K562 (cell line): ENCODE measurements around the gene PCBP4. TPM values are rescaled to one million over a fixed set of nuclear protein-coding genes. Genes with fewer than 3 reads are reported as not detected.

Experiments
- ATAC-seq: fragments of 200-7000 bp; cut with Tn5 transposase; 3 replicates; pipeline ENCODE4 v1.9.1; 2020; ENCODE audit warnings: moderate library complexity
- BruUV-seq: library from RNA; stranded (reverse); fragments of 400-500 nt; replicated peaks from 2 replicates; lab custom pipeline; 2021; lab: Mats Ljungman, UMichigan
- CTCF ChIA-PET: fragments of 300-600 bp; formaldehyde crosslinking; extraction: SDS; loops from one replicate; lab custom pipeline; 2021; ENCODE audit warnings: low intra/inter-chr PET ratio; lab: Yijun Ruan, JAX
- POLR2A ChIA-PET: fragments of 300-600, 350-650 bp; sonication (Branson Sonifier 250); formaldehyde crosslinking; extraction: SDS; loops from one replicate; lab custom pipeline; 2021; ENCODE audit warnings: antibody characterized with exemption, inconsistent platforms; lab: Yijun Ruan, JAX
- DNase-seq, 4 experiments: peaks; one replicate each; pipeline versions ENCODE4 v3.0.0 to v3.0.0-alpha.2; 2011 to 2018; ENCODE audit warnings: low spot score in 3 of 4, mixed read lengths in 3 of 4; ENCODE audit errors: extremely low read depth in 1 of 4
- FAIRE-seq: peaks from 2 replicates; lab custom pipeline; 2011; peaks lifted over from hg19 to GRCh38; lab: Jason Lieb, UNC
- H2AFZ ChIP-seq: 2 replicates; pipeline ENCODE4 v1.6.0; 2011; ENCODE audit warnings: low read depth, low read length, control low read depth, inconsistent platforms
- H3K27ac ChIP-seq: fragments of 200-600 bp; 3 replicates; pipeline ENCODE4 v1.8.0; 2011; ENCODE audit warnings: low read depth, mild to moderate bottlenecking, control low read depth, inconsistent platforms, low read length, moderate library complexity, mixed read lengths; ENCODE audit errors: extremely low read depth
- H3K27me3 ChIP-seq, 2 experiments: fragments of 300-600 bp in 1 of 2; 2 replicates in 1 of 2; 3 replicates in 1 of 2; pipeline versions ENCODE4 v1.6.0 to v1.8.0; 2011; ENCODE audit warnings: inconsistent platforms in 2 of 2, low read length in 2 of 2, mild to moderate bottlenecking in 1 of 2, mixed read lengths in 1 of 2, moderate library complexity in 1 of 2; ENCODE audit not compliant: control insufficient read depth in 2 of 2, insufficient read depth in 2 of 2
- H3K36me3 ChIP-seq: fragments of 300-600 bp; 3 replicates; pipeline ENCODE4 v1.8.0; 2011; ENCODE audit warnings: mild to moderate bottlenecking, low read length, inconsistent platforms; ENCODE audit not compliant: control insufficient read depth, insufficient read depth
- H3K4me1 ChIP-seq, 2 experiments: fragments of 200-600 bp in 1 of 2; replicated peaks in 1 of 2; 2 replicates in 1 of 2; 3 replicates in 1 of 2; pipeline versions ENCODE4 v1.5.1 to v1.8.0; 2011; ENCODE audit warnings: inconsistent platforms in 2 of 2, low read length in 2 of 2, mild to moderate bottlenecking in 1 of 2, mixed read lengths in 1 of 2, moderate library complexity in 1 of 2; ENCODE audit not compliant: control insufficient read depth in 2 of 2, insufficient read depth in 2 of 2
- H3K4me2 ChIP-seq: 2 replicates; pipeline ENCODE4 v1.6.1; 2011; ENCODE audit warnings: low read length, control low read depth, inconsistent platforms, mixed read lengths; ENCODE audit not compliant: insufficient read depth
- H3K4me3 ChIP-seq: fragments of 200-600 bp; sonication (generic), shearing (Covaris generic); 2 replicates; pipeline ENCODE4 v1.5.1; 2016; ENCODE audit warnings: control low read depth, inconsistent platforms
- H3K79me2 ChIP-seq: fragments of 200-600 bp; 3 replicates; pipeline ENCODE4 v1.8.0; 2011; ENCODE audit warnings: low read length, inconsistent platforms; ENCODE audit not compliant: control insufficient read depth, insufficient read depth
- H3K9ac ChIP-seq, 2 experiments: 2 replicates each; pipeline versions ENCODE4 v1.6.0 to v1.6.1; 2011; ENCODE audit warnings: low read depth in 2 of 2, low read length in 2 of 2, control low read depth in 1 of 2, inconsistent platforms in 1 of 2, mild to moderate bottlenecking in 1 of 2, mixed read lengths in 1 of 2; ENCODE audit not compliant: insufficient read depth in 1 of 2
- H3K9me1 ChIP-seq: one replicate; pipeline ENCODE4 v1.6.0; 2011; ENCODE audit warnings: inconsistent platforms, mild to moderate bottlenecking, low read length, moderate library complexity; ENCODE audit not compliant: control insufficient read depth, insufficient read depth
- H3K9me3 ChIP-seq: replicated peaks from 2 replicates; pipeline ENCODE4 v1.5.1; 2011; ENCODE audit warnings: low read depth, low read length, inconsistent platforms; ENCODE audit not compliant: control insufficient read depth, insufficient read depth
- H4K20me1 ChIP-seq: replicated peaks from 2 replicates; pipeline ENCODE4 v1.6.1; 2011; ENCODE audit warnings: low read length, inconsistent platforms, mixed read lengths; ENCODE audit not compliant: control insufficient read depth, insufficient read depth
- CHCHD3 ChIP-seq: fragments of 250-450 bp; sonication (Bioruptor Pico); IDR thresholded peaks from 2 replicates; pipeline ENCODE4 v2.1.2; 2022; ENCODE audit warnings: mild to moderate bottlenecking
- KLF13 ChIP-seq: fragments of 450-650 bp; IDR thresholded peaks from 2 replicates; pipeline ENCODE4 v1.6.1; 2016; ENCODE audit warnings: missing genetic modification characterization, low read depth, mild to moderate bottlenecking, missing compliant biosample characterization, moderate library complexity, borderline replicate concordance
- MAX ChIP-seq: sonication (generic); formaldehyde crosslinking; IDR thresholded peaks from 2 replicates; pipeline ENCODE4 v1.9.0; 2022; ENCODE audit warnings: mild to moderate bottlenecking, missing genetic modification reagents
- MBD1 ChIP-seq: fragments of 250-450 bp; sonication (Bioruptor Pico); IDR thresholded peaks from 2 replicates; pipeline ENCODE4 v1.8.0; 2022; ENCODE audit warnings: inconsistent platforms
- MIER1 ChIP-seq: fragments of 450-650 bp; IDR thresholded peaks from 2 replicates; pipeline ENCODE4 v1.6.1; 2016; ENCODE audit warnings: antibody characterized with exemption, mild to moderate bottlenecking, low read depth
- NEUROD1 ChIP-seq: fragments of 150-350 bp; IDR thresholded peaks from 2 replicates; pipeline ENCODE4 v1.6.1; 2014; ENCODE audit warnings: borderline replicate concordance, low read length, low read depth; ENCODE audit not compliant: partially characterized antibody
- OTX1 ChIP-seq: fragments of 450-650 bp; formaldehyde crosslinking; IDR thresholded peaks from 2 replicates; pipeline ENCODE4 v1.4.0; 2022; ENCODE audit warnings: mild to moderate bottlenecking
- PCBP1 ChIP-seq: fragments of 200-400 bp; formaldehyde crosslinking; IDR thresholded peaks from 2 replicates; pipeline ENCODE4 v1.6.1; 2018; ENCODE audit warnings: mild to moderate bottlenecking, low read depth, low read length; ENCODE audit not compliant: poor library complexity, severe bottlenecking
- RBM22 ChIP-seq: fragments of 200-400 bp; formaldehyde crosslinking; IDR thresholded peaks from 2 replicates; pipeline ENCODE4 v1.6.1; 2018; ENCODE audit warnings: low read length, low read depth; ENCODE audit not compliant: poor library complexity, severe bottlenecking
- SRSF7 ChIP-seq: fragments of 200-400 bp; formaldehyde crosslinking; optimal IDR thresholded peaks from 2 replicates; pipeline ENCODE3; 2017; ENCODE audit warnings: mild to moderate bottlenecking, low read depth, low read length
- TOE1 ChIP-seq, 2 experiments: fragments of 450-650 bp in 1 of 2; sonication (generic) in 1 of 2; formaldehyde crosslinking in 1 of 2; IDR thresholded peaks; 2 replicates each; pipeline versions ENCODE4 v1.7.1 to v1.8.0; 2016 to 2022; ENCODE audit warnings: borderline replicate concordance in 2 of 2, mild to moderate bottlenecking in 2 of 2, antibody characterized with exemption in 1 of 2, inconsistent platforms in 1 of 2, low read depth in 1 of 2, missing genetic modification reagents in 1 of 2, moderate library complexity in 1 of 2
- U2AF1 ChIP-seq: fragments of 200-400 bp; formaldehyde crosslinking; optimal IDR thresholded peaks from 2 replicates; pipeline ENCODE3; 2017; ENCODE audit warnings: mild to moderate bottlenecking, low read depth, low read length, moderate library complexity
- ZFP36 ChIP-seq: fragments of 150-350 bp; IDR thresholded peaks from 2 replicates; pipeline ENCODE4 v1.6.1; 2018; ENCODE audit warnings: low read length, low read depth; ENCODE audit not compliant: partially characterized antibody
- ZNF146 ChIP-seq: IDR thresholded peaks from one replicate; pipeline ENCODE4 v1.6.1; 2018; ENCODE audit warnings: missing compliant biosample characterization; ENCODE audit not compliant: unreplicated experiment
- ZNF311 ChIP-seq: fragments of 250-450 bp; sonication (Bioruptor Pico); IDR thresholded peaks from 2 replicates; pipeline ENCODE4 v1.4.0; 2020; ENCODE audit warnings: mild to moderate bottlenecking, moderate library complexity
- ZNF347 ChIP-seq: fragments of 450-650 bp; formaldehyde crosslinking; IDR thresholded peaks from 2 replicates; pipeline ENCODE4 v1.4.0; 2020; ENCODE audit warnings: low read depth, mild to moderate bottlenecking, moderate library complexity
- ZNF764 ChIP-seq: fragments of 250-450 bp; sonication (Bioruptor Pico); IDR thresholded peaks from 2 replicates; pipeline ENCODE4 v1.4.0; 2020; ENCODE audit warnings: low read depth, mild to moderate bottlenecking, moderate library complexity
- WGBS: fragments of 100-300 bp; shearing (Covaris generic); methylation state at CpG from one replicate; pipeline ENCODE4 v1.1.6; 2016; ENCODE audit warnings: low coverage, mixed read lengths; ENCODE audit not compliant: insufficient coverage; ENCODE audit errors: missing lambda C conversion rate; 5-methylcytosine and 5-hydroxymethylcytosine counted together
- in situ Hi-C: fragments of 300-500 bp; cut with MboI; formaldehyde crosslinking; loops from 4 replicates; pipeline ENCODE4 v1.15.0; 2018; ENCODE audit warnings: inconsistent platforms, mixed read lengths
- intact Hi-C: fragments of 100-400 bp; cut with micrococcal nuclease; formaldehyde crosslinking; loops from 2 replicates; pipeline ENCODE4 v1.14.2; 2022
- polyA plus RNA-seq, 8 experiments: library from polyadenylated mRNA; depleted of rRNA in 4 of 8; stranded (reverse) in 5 of 8; unstranded in 3 of 8; fragments of >200 nt; fragmentation: Nextera tagmentation in 2 of 8; fragmentation: Illumina TruSeq in 1 of 8; extraction: Ambion mirVana in 2 of 8; extraction: Trizol in 1 of 8; gene quantifications; 2 replicates each; pipeline versions ENCODE4 v1.2.1 to v1.2.3, GENCODE V29; 2011 to 2014; ENCODE audit warnings: inconsistent platforms in 1 of 8, missing spikeins in 1 of 8
- total RNA-seq, 7 experiments: library from RNA; depleted of rRNA in 6 of 7; stranded (reverse); fragments of >200 nt in 6 of 7; fragmentation: Illumina TruSeq in 2 of 7; extraction: Trizol in 2 of 7; gene quantifications; 2 replicates each; pipeline versions ENCODE4 v1.2.1 to v1.2.3, GENCODE V29; 2011 to 2021; ENCODE audit warnings: low replicate concordance in 1 of 7

The PCBP4 gene
- total and polyA plus RNA-seq, 9 of the 15 experiments (the other 6 are each of a cell fraction or from before 2014, with no cell fraction given) = 0.06 to 5.8 (median 2.6) TPM

GRCh38 chr3:52002748-52003147, 35.5 kb upstream of the PCBP4 start:
- no TSS peak for BruUV-seq
- WGBS = 10% methylated on average over 3 of the region's 6 CpGs
- TF ChIP-seq MBD1 (CRISPR knock-in tag) (no peak), MIER1 (no peak), ZNF146 (no peak), ZNF764 (no peak), CHCHD3 (CRISPR knock-in tag) (no peak), U2AF1 (no peak), ZNF347 (CRISPR knock-in tag) (no peak), TOE1 (IDR thresholded peaks at IDR 0.05; ENCODE audit: borderline replicate concordance) (no peak), TOE1 (CRISPR knock-in tag; IDR thresholded peaks at IDR 0.05; ENCODE audit: borderline replicate concordance, low read depth) (no peak), OTX1 (CRISPR knock-in tag) (no peak), ZNF311 (CRISPR knock-in tag) (no peak), ZFP36 (no peak), PCBP1 (no peak), SRSF7 (no peak), NEUROD1 (no peak), KLF13 (no peak), RBM22 (no peak), MAX (no peak)
- peaks cover 32 to 47% of the 10 kb centered on the region in 2 experiments for H3K4me1 ChIP-seq
- H3K9ac ChIP-seq = no peak overlapping the region
- no peak overlapping the region for H3K27ac ChIP-seq
- in situ Hi-C loops = loop anchor here (5.0 to 25.0 kb wide), 2 partner anchors 125 to 385 kb away; no protein-coding TSS in a partner anchor
- H3K36me3 ChIP-seq = no peaks in the 10 kb centered on the region
- CTCF ChIA-PET = interaction anchor here (0.6 to 5.3 kb wide), 6 partner anchors 50 to 382 kb away, joined by 3 to 36 read pairs (median 4); no protein-coding TSS in a partner anchor
- H3K4me2 ChIP-seq = no peak overlapping the region
- no peaks in the 10 kb centered on the region for H3K79me2 ChIP-seq
- H3K27me3 ChIP-seq = no peaks in the 10 kb centered on the region
- POLR2A ChIA-PET = interaction anchor here (0.7 to 1.1 kb wide), 3 partner anchors 107 to 225 kb away, joined by 3 read pairs; no protein-coding TSS in a partner anchor
- H4K20me1 ChIP-seq = no peaks in the 10 kb centered on the region
- no peak for FAIRE-seq
- intact Hi-C loops = loop anchor here (5.0 kb wide), 5 partner anchors 50 to 445 kb away; partner anchors contain the start of genes GLYCTK and SEMA3G
- H3K4me3 ChIP-seq = no peak overlapping the region
- no peak for DNase-seq
- H3K9me3 ChIP-seq = no peaks in the 10 kb centered on the region
- ATAC-seq = no peak
- no peak overlapping the region for H2AFZ ChIP-seq
- no peaks in the 10 kb centered on the region for H3K9me1 ChIP-seq
